ENCODE results near the gene XIRP2.

- TF ChIP-seq RCOR1 (IDR thresholded peaks at IDR 0.05; ENCODE audit: insufficient replicate concordance, low read length) (no peak), CTCF (conservative IDR thresholded peaks at IDR 0.05; ENCODE audit: low read depth, low read length) (no peak), POLR2A (IDR thresholded peaks at IDR 0.05; ENCODE audit: low read depth, low read length) (no peak), RAD21 (IDR thresholded peaks at IDR 0.05; ENCODE audit: low read length) (no peak), SMC3 (IDR thresholded peaks at IDR 0.05; ENCODE audit: low read depth, low read length) (no peak), BHLHE40 (IDR thresholded peaks at IDR 0.05; ENCODE audit: low read depth, low read length) (no peak), RFX5 (IDR thresholded peaks at IDR 0.05; ENCODE audit: low read depth, low read length) (no peak), MXI1 (IDR thresholded peaks at IDR 0.05; ENCODE audit: borderline replicate concordance, low read depth, low read length) (no peak), CEBPB (IDR thresholded peaks at IDR 0.05; ENCODE audit: low read depth, low read length) (no peak), MAFK (IDR thresholded peaks at IDR 0.05; ENCODE audit: low read depth, low read length) (no peak), FOS (IDR thresholded peaks at IDR 0.05; ENCODE audit: low read depth, low read length) (no peak), ELK1 (IDR thresholded peaks at IDR 0.05; ENCODE audit: borderline replicate concordance, low read depth, low read length) (no peak)
Measured at GRCh38 chr2:167140330-167140729, 252.1 kb downstream of the XIRP2 start.
